ENCODE data around the gene ZW10.
"Not testable (repeated sequence)": the region's sequence is repeated elsewhere in the genome, so short reads cannot be mapped to it uniquely, and the experiment has no call there.

Gene ZW10, protein sequence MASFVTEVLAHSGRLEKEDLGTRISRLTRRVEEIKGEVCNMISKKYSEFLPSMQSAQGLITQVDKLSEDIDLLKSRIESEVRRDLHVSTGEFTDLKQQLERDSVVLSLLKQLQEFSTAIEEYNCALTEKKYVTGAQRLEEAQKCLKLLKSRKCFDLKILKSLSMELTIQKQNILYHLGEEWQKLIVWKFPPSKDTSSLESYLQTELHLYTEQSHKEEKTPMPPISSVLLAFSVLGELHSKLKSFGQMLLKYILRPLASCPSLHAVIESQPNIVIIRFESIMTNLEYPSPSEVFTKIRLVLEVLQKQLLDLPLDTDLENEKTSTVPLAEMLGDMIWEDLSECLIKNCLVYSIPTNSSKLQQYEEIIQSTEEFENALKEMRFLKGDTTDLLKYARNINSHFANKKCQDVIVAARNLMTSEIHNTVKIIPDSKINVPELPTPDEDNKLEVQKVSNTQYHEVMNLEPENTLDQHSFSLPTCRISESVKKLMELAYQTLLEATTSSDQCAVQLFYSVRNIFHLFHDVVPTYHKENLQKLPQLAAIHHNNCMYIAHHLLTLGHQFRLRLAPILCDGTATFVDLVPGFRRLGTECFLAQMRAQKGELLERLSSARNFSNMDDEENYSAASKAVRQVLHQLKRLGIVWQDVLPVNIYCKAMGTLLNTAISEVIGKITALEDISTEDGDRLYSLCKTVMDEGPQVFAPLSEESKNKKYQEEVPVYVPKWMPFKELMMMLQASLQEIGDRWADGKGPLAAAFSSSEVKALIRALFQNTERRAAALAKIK

DNA sequence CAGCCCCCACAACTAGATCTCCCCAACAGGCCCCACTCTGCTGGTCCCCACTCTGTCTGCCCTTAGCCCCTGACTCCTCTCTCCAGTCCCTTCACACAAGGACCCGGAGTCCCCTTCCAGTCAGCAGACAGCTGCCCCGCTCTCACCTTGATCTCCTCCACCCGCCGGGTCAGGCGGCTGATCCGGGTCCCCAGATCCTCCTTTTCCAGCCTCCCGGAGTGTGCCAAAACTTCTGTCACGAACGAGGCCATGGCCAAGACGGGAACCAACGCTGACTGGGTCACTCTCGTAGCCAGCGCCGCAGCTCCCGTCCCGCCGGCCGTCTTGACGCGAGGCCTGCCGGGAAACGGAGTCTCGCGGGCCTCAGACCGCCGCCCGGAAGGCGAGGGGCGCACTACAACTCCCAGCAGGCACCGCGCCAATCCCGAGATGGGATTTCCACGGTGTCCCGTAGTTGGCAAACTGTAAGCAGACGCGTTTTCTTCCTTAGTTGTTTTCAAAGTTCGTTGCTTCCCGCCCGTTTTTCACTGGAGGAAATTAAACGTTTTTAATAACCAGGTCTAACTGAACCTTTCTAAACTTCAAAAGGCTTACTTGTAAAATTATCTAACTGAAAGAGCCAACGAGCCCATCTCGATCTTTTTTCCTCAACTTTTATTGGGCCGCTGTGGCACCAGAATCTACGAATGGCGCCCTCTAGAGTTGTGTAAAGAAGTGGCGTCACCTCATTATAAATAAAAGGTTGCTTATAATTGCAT, at the start of gene ZW10:
Gene ZW10, minus strand, starts transcription at position 277 of the 758 bp plus-strand sequence. Its CDS starts 26 bp downstream, at position 251.
- peak; percentile 80 to 90 (median 86) for DNase-seq (ENCODE audit: low read depth in 4 of 4, low spot score in 1 of 4)

DNA sequence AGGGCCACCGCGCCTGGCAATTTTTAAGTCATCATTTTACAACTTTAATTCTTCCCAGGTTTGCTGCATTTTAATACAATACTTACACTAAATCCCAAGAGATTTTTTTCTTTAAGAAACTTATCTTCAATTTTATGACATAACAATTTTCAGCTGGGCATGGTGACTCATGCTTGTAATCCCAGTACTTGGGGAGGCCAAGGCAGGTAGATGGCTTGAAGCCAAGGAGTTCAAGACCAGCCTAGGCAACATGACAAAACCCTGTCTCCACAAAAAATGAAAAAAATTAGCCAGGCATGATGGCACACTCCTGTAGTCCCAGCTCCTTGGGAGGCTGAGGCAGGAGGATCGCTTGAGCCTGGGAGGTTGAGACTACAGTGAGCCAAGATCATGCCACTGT, 44.9 kb upstream of the ZW10 start:
- DNase-seq (ENCODE audit: low read depth in 4 of 4, low spot score in 1 of 4), result no peak

DNA sequence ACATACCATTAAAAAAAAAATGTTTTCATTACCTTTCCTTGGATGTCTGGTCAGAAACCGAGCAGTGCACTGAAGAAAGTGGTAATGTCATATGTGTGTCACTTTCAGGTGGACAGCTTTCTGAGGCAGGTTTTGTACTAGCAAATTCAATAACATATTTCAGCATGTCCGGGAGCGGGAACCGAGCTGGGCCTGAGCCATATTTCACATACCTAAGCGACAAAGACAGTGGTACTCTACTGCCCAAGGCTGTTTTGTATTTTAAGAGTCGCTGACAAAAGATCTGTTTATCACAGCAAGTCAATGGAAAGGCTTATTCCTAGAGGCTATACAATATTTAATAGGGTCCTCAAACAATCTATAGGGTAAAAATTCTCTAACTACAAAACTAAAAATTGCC, 44.1 kb upstream of the ZW10 start:
- no peak for DNase-seq (ENCODE audit: low read depth in 4 of 4, low spot score in 1 of 4)

DNA sequence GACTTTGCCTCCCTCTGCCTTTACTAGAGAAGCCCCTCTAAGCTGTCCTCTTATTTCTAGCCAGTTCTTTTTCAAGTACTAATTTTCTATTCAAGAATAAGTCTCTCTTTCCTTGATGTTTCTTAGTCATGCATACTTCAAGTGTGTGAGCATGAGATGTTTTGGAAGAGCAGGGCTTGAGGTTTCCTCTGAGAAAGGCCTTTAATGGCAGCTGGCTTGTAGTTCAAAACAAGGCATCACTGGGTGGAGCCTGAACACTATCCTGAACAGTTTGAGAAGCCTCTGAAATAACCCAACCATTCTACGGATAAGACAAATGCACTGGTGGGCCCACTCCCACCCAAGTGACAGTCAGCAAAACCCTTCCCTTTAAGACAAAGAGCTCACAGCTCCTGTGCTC, 43.7 kb upstream of the ZW10 start:
- no peak for DNase-seq (ENCODE audit: low read depth in 4 of 4, low spot score in 1 of 4)

DNA sequence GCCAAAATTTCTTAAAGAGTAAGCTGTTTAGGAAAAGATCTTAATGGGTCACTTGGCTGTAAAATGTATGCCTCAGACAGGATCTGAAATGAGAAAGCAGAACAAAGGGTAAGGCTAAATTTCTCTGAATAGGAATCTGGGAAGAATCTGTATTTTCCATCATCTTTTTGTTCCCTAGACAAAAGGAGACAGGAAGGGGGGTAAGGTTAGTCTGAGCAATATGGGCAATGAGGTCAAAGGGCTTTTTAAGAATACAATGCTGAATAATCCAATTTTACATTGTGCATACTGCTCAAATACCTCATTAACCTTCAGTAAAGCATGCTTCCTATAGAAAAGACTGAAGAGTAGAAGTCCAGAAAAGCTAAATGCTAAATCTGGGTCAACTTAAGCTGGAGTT, 40.7 kb upstream of the ZW10 start:
- no peak for DNase-seq (ENCODE audit: low read depth in 4 of 4, low spot score in 1 of 4)

DNA sequence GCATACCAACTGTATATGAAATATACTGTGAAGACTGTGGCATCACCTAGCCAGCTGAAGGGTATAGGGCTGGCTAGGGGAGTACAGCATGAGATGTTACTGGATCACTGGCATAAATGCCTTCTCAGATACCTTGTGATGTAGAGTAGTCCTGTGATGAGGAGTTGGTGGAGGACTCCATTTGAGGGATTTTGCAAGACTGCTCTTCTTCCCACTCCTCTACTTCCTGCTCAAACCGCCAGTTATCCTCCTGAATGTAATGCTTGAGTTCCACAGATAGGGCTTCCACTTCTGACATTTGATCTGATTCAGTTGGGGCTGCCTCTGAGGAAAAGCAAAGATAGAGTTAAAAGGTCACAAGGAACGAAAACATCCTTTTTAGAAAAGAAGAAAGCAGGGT, 35.4 kb upstream of the ZW10 start:
- DNase-seq (ENCODE audit: low read depth in 4 of 4, low spot score in 1 of 4), result no peak

DNA sequence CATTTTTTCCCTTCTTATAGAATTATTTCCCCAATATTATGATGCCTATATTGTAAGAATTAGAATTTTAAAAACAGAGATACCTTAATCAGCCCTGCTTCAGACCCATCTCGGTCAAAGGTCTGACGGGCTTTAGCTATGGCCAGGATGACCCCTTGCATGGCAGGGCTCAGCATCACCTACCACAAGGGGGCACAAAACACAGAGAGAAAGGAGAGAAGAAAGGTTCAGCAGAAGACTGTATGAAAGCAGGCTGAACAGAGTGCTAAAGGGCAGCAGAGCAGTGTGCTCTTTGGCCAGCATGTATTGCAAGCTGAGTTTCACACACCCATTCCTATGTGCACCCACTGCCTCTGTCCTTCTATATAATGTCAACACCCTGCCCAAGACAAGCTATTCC, 32.9 kb upstream of the ZW10 start:
- no peak for DNase-seq (ENCODE audit: low read depth in 4 of 4, low spot score in 1 of 4)

DNA sequence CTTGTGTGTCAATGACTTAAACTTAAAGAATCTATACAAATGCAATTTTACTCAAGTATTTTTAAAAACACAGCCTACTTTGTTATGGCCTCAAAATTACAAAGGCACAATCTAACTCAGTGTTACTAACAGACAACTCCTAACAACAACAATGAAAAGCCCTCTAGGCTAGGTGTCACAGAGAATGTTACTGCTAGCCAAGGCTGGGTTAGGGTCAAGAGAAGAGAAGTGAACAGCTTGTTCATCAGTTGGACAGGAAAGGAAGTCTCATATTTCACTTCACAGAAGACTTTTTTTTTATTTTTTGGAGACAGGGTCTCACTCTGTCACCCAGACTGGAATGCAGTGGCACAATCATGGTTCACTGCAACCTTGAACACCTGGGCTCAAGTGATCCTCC, 32.1 kb upstream of the ZW10 start:
- no peak for DNase-seq (ENCODE audit: low read depth in 4 of 4, low spot score in 1 of 4)

DNA sequence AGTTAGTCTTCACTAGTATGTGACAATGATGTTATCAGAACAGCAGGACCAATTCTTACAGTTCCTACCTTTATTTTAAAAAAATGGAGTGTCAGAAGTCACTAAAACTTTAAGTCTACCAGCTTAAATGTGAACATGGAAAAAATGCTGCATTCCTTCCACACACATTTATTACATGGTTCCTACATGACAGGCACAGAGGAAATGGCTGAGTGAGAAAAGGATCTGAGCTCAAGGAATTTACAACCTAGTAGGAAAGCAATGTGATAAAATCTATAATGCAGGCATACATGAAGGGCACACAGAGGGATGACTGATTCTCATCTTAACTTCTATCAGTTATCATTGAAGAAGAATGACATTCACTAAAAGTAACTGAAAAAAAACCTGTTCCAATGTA, 29.1 kb upstream of the ZW10 start:
- no peak for DNase-seq (ENCODE audit: low read depth in 4 of 4, low spot score in 1 of 4)

DNA sequence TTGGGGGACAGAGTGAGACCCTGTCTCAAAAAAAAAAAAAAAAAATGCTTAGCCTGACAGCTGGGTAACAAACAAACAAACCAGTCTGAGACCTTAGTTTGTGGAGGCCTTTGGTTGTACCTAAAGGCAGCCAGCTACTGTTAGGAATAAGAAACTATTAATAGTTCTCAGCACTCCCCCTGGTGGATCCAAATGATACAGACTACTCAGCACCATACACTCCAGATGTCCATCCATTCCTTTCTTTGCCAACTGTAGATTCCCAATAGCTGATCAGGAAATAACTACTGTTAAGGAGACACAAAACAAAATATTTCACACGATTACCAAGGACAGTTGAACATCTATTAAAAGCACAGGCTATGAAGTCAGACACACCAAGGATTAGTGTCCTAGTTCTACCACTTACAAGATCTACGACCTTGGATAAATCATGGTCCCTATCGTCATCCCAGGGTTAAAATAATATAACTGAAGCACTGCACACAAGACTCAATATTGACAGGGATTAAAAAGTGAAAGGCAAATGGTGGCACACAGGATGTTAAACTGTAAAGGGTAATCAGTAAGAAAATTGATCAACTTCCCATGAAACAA, 23.3 kb upstream of the ZW10 start:
- DNase-seq (ENCODE audit: low read depth in 4 of 4, low spot score in 1 of 4), result no peak

DNA sequence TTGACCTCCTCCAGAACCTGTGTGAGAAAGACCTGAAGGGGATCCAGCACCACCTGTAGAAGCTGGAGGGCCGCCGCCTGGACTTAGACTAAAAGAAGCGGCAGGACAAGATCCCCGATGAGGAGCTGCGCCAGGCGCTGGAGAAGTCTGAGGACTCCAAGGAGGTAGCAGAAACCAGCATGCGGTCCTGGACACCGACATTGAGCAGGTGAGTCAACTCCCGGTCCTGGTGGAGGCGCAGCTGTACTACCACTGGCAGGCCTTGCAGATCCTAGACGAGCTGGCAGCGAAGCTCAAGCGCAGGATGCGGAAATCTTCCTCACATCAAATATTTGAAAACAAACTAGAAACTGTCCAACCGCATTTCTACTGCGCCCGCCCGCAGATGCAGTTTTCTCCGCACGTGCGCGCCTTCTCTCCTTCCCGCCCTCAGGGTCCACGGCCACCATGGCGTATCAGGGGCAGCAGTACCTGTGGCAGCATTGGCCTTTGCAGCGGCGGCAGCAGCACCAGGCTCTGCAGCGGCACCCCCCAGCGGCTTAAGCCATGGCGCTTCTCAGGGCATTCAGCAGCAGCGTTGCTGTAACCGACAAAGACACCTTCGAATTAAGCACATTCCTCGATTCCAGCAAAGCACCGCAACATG, 16.3 kb upstream of the ZW10 start:
- DNase-seq (ENCODE audit: low read depth in 4 of 4, low spot score in 1 of 4), result no peak

DNA sequence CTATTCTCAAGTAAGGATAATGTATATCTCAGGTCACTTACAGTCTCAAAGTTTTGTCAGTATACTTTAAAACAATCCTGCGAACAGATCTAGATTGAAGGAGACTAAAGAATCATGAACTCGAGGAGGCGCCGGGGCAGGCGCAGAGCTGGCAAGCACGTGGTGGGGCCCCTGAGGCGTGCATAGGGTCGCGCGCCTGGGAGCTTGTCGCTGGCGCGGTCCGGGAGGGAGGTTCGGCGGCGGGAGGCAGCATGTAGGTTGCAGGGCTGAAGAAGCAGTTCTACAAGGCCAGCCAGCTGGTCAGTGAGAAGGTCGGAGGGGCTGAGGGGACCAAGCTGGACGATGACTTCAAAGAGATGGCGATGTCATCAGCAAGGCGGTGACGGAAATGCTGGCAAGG, 15.5 kb upstream of the ZW10 start:
- not testable (repeated sequence) for DNase-seq (ENCODE audit: low read depth in 4 of 4, low spot score in 1 of 4)

DNA sequence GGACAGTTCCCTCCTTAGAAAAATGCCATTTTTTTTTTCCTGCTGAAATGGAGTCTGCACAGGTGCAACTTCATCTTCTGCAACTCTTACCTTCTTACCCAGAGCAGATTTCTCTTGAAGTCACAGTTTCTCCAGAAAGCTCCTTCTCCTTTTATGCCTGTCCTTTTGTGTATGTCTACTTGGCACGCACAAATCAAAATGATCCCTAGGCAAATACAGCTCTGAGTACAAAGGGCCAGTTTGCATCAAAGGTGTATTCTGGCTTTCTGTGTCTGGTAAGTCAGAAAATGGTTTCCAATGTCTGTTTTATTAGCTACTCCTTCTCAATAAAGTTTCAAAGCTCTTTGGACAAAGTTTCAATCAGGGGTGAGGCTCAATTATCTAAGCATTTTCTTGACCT, 8.6 kb upstream of the ZW10 start:
- DNase-seq (ENCODE audit: low read depth in 4 of 4, low spot score in 1 of 4), result no peak

DNA sequence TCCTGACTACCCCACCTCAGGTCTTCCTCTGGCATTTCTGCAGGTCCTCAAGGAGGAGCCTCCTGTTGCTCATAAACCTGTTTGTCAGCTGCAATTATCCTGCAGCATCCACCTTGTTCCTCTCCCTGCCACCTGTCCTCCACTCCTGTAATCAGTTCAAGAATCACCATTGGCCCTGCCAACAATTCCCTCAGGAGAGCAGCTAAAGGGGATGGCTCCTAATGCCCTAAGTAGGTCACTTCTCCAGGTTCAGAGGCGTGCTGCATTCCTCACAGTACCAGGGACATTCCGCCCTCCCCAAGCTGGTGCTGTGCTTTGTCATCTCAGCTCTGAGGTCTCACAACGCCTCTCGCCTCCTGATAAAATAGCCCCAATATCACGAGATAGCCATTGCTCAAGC, 8.2 kb upstream of the ZW10 start:
- DNase-seq (ENCODE audit: low read depth in 4 of 4, low spot score in 1 of 4), result no peak

DNA sequence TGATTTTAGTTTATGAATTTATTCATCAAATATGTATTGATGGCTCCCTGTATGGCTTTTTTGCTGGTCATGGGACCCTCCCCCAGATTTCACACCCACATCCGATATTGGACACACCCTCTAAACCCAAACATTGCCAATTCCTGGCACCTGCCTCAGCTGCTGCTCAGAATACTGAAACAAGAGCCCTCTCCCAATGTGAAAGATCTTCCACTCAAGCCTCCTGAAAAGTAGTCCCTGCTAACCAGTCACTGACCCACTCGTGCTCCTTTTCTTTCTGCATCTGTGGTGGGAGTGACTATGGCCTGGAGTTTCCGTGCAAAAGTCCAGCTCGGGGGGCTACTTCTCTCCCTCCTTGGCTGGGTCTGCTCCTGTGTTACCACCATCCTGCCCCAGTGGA, 6.0 kb upstream of the ZW10 start, which contains the start of gene CLDN25:
Gene CLDN25, plus strand, starts transcription at position 301 of the 400 bp plus-strand sequence. Its CDS starts 0 bp downstream, at position 301.
- no peak for DNase-seq (ENCODE audit: low read depth in 4 of 4, low spot score in 1 of 4)

DNA sequence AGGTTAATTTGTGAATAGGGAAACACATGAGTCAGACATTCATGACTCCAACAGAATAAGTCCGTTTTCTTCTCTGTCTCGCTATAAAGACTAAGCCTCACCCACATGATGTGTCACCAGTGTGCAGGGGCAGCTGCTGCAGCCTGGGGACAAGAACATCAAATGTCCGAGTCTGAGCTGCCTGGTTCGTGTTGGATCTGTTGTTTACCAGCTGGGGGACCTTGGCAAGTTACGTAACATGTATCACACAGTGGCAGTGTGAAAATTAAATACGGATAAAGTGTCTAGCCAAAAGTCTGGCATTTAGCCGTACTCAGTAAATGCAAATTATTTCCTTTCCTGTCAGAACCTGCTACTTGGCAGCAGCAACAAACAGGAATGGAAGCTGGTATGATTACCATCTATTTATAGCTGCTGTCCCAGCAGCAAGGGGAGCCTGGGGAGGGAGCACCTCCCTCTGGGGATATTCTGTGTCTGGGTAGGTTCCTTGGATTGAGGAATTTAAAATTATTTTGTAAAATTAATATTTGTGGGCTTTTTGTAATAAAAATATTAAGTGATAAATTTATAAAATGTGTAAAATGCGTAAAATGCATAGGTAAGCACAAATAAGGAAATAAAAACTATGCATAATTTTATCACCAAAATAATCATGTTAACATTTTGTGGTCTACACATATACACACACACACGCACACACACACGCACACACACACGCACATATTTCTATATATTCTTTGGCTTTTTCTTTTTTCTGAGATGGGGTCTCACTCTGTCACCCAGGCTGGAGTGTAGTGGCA, 4.8 kb upstream of the ZW10 start:
- no peak for DNase-seq (ENCODE audit: low read depth in 4 of 4, low spot score in 1 of 4)

DNA sequence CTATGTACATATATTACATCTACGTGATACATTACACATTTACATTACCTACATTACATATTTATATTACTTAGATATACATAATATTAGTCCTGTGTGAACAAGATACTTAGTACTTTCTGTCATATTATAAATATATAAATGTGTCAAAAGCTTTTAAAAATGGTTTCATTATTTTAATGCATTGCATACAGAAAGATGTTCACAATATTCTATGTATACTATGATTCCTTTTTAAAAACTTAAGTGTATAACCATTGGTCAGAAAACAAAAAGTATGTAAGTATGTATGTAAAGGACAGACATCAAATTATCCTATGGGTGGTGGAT, 647 bp upstream of the ZW10 start:
- no peak for DNase-seq (ENCODE audit: low read depth in 4 of 4, low spot score in 1 of 4)

DNA sequence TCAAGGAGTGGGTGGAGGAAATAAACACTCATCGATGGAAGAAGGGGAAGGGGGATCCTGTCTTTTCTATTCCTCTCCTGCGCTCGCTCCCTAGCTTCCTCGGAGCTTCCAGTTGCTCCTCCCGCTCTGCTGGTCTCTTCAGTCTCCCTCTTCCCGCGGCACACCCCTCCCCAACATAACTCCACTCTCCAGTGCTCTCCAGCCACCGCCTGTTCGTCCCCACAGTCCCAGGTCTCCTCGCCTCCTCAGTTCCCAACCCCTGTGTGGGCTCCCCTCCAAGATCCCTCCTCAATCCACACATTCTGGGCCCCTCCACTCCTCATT, 438 bp downstream of the ZW10 start:
- DNase-seq (ENCODE audit: low read depth in 4 of 4, low spot score in 1 of 4), result no peak

DNA sequence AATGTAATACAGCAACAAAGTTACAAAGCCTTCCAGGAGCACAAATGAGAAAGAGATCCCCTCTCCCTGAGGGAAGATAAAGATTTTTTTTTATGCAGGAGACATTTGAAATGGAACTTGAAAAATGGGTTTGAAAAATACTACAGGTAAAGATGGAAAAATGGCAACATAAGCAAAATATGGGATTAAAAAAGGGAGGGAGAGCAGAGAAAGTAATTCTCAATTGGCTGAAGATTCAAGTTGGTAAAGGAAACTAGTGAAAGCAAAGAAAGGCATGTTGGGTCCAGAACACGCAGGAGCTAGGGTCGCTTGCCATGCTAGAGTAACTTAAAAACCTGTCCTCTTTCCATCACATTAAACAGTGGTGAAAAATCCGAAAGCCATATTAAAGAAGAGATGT, 1.5 kb downstream of the ZW10 start:
- no peak for DNase-seq (ENCODE audit: low read depth in 4 of 4, low spot score in 1 of 4)

DNA sequence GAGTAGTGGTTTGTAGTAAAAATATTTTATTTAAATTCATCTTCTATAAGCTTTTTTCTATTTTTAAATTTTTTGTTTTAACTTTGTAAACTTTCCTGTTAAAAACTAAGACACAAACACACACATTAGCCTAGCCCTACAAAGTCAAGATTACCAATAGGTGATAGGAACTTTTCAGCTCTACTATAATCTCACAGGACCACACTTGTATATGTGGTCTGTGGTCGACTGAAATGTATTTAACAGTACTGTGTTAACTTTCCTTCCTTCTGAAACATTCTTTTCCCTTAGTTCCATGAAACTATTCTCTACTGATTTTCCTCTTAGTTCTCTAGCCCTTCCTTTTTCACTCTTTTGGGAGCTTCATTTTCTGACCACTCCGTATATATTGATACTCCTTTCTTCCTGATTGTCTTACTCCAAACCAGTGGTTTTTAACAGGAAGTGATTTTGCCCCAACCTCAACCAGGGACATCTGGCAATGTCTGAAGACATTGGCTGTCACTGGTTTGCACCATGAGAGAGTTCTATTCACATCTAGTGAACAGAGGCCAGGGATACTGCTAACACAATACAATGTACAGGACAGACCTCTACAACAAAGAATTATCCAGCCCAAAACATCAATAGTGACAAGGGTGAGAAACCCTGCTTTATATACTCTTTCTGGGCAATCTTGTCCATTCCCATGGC, 8.8 kb downstream of the ZW10 start:
- no peak for DNase-seq (ENCODE audit: low read depth in 4 of 4, low spot score in 1 of 4)
